Fibroblast of skin of right biceps (primary cell): ENCODE results near the gene TNFRSF1B.

ENCODE experiments used
- DNase-seq: peaks from one replicate; pipeline ENCODE4 v3.0.0-alpha.2; 2013

Gene TNFRSF1B

GRCh38 chr1:12166834-12167492 lies at the start of gene TNFRSF1B:
TSS of gene TNFRSF1B (plus strand) at chr1:12166991. CDS start at chr1:12167092, 101 bp downstream.
- peak; percentile 22 for DNase-seq

- DNase-seq = peak; percentile 56
Measured at GRCh38 chr1:12121212-12122003, 45.4 kb upstream of the TNFRSF1B start.

- no peak for DNase-seq
Measured at GRCh38 chr1:12123172-12123571, 43.6 kb upstream of the TNFRSF1B start.

- DNase-seq = peak; percentile 52
Measured at GRCh38 chr1:12124693-12125421, 41.9 kb upstream of the TNFRSF1B start.

GRCh38 chr1:12125422-12126355 lies 41.1 kb upstream of the TNFRSF1B start:
- no peak for DNase-seq

GRCh38 chr1:12126781-12127180 lies 40.0 kb upstream of the TNFRSF1B start:
- no peak for DNase-seq

- no peak for DNase-seq
Measured at GRCh38 chr1:12127206-12127810, 39.5 kb upstream of the TNFRSF1B start.

GRCh38 chr1:12128120-12128519 lies 38.7 kb upstream of the TNFRSF1B start:
- no peak for DNase-seq

- no peak for DNase-seq
Measured at GRCh38 chr1:12129624-12130023, 37.2 kb upstream of the TNFRSF1B start.

- no peak for DNase-seq
Measured at GRCh38 chr1:12130466-12131130, 36.2 kb upstream of the TNFRSF1B start.

- DNase-seq = no peak
Measured at GRCh38 chr1:12132078-12132477, 34.7 kb upstream of the TNFRSF1B start.

GRCh38 chr1:12134716-12135115 lies 32.1 kb upstream of the TNFRSF1B start:
- DNase-seq = no peak

GRCh38 chr1:12135612-12136011 lies 31.2 kb upstream of the TNFRSF1B start:
- DNase-seq = no peak

GRCh38 chr1:12136916-12137610 lies 29.7 kb upstream of the TNFRSF1B start:
- no peak for DNase-seq

- DNase-seq = no peak
Measured at GRCh38 chr1:12138196-12139168, 28.3 kb upstream of the TNFRSF1B start.

- no peak for DNase-seq
Measured at GRCh38 chr1:12140016-12140415, 26.8 kb upstream of the TNFRSF1B start.

GRCh38 chr1:12140515-12141162 lies 26.2 kb upstream of the TNFRSF1B start:
- DNase-seq = no peak

GRCh38 chr1:12141163-12141850 lies 25.5 kb upstream of the TNFRSF1B start:
- no peak for DNase-seq
